NB4 (cell line): ENCODE measurements around the gene ZSCAN22.

Experiments
- CTCF ChIP-seq: IDR thresholded peaks from one replicate; pipeline ENCODE4 v1.5.1; 2012; ENCODE audit warnings: low read depth, low read length
- MAX ChIP-seq: IDR thresholded peaks from 2 replicates; pipeline ENCODE4 v1.6.1; 2011; ENCODE audit warnings: low read depth, low read length
- MYC ChIP-seq: IDR thresholded peaks from 2 replicates; pipeline ENCODE4 v1.6.1; 2011; ENCODE audit warnings: low read depth, low read length
- POLR2A ChIP-seq: IDR thresholded peaks from 2 replicates; pipeline ENCODE4 v1.6.1; 2011; ENCODE audit warnings: mild to moderate bottlenecking; ENCODE audit not compliant: insufficient read length; ENCODE audit errors: extremely low read depth

- no peak for TF ChIP-seq CTCF
- no peak for TF ChIP-seq MAX
- TF ChIP-seq POLR2A, result no peak
- TF ChIP-seq MYC, result no peak
These were observed 3.7 kb downstream of the ZSCAN22 start for GRCh38 chr19:58330458-58330857.
